Stomach (tissue), 9 donors: ENCODE results near the gene NR0B2. TPM values are rescaled to one million over a fixed set of nuclear protein-coding genes. Genes with fewer than 3 reads are reported as not detected.
A peak's percentile ranks its signal among the peaks of the same experiment; 100 is the strongest.

Experiments
- DNase-seq, 2 donors: peaks; one replicate each; pipeline versions ENCODE4 v3.0.0 to v3.0.0-alpha.2; 2013 to 2019
- H3K27ac ChIP-seq, 5 donors: fragments of 200-600 bp in 4 of 5; sonication (generic) in 4 of 5; one replicate each; pipeline ENCODE4 v1.5.1; 2013 to 2019; ENCODE audit warnings: mild to moderate bottlenecking in 1 of 5, moderate library complexity in 1 of 5
- H3K27me3 ChIP-seq, 3 donors: fragments of 200-600 bp; sonication (generic); one replicate each; pipeline ENCODE4 v1.5.1; 2017 to 2019; ENCODE audit warnings: mixed run types in 1 of 3
- H3K36me3 ChIP-seq, 4 donors: fragments of 200-600 bp; sonication (generic); 1 replicate in 3 of 4; 2 replicates in 1 of 4; pipeline ENCODE4 v1.5.1; 2016 to 2019
- H3K4me1 ChIP-seq, 4 donors: fragments of 200-600 bp; sonication (generic); one replicate each; pipeline ENCODE4 v1.5.1; 2016 to 2019
- H3K4me3 ChIP-seq, 4 donors: fragments of 200-600 bp; sonication (generic) in 3 of 4; one replicate each; pipeline ENCODE4 v1.5.1; 2016 to 2019; ENCODE audit warnings: mild to moderate bottlenecking in 1 of 4
- H3K9me3 ChIP-seq, 4 donors: fragments of 200-600 bp; sonication (generic); one replicate each; pipeline ENCODE4 v1.5.1; 2016 to 2019
- EP300 ChIP-seq: sonication (generic); formaldehyde crosslinking; IDR thresholded peaks from one replicate; pipeline ENCODE4 v1.6.1; 2017; ENCODE audit warnings: antibody characterized with exemption
- POLR2A ChIP-seq, 4 donors: fragments of 450-650 bp; IDR thresholded peaks; one replicate each; pipeline ENCODE4 v1.6.1; 2016; ENCODE audit warnings: antibody characterized with exemption in 4 of 4, control low read depth in 2 of 4, mild to moderate bottlenecking in 1 of 4, moderate library complexity in 1 of 4
- POLR2AphosphoS5 ChIP-seq, 3 donors: sonication (generic); formaldehyde crosslinking; IDR thresholded peaks; one replicate each; pipeline ENCODE4 v1.6.1; 2016; ENCODE audit warnings: antibody characterized with exemption in 3 of 3
- WGBS, 5 donors: extraction: QIAGEN DNeasy Blood & Tissue Kit in 3 of 5; methylation state at CpG; one replicate each; pipeline versions ENCODE4 v1.1.5 to v1.1.7; 2013 to 2018; 5-methylcytosine and 5-hydroxymethylcytosine counted together
- intact Hi-C: fragments of 100-400 bp; cut with DNase I; formaldehyde crosslinking; loops from one replicate; pipeline ENCODE4 v1.15.1; 2023; ENCODE audit warnings: low total_unique reads
- polyA plus RNA-seq, 3 donors: library from polyadenylated mRNA; stranded (reverse); fragments of 200-250 nt; gene quantifications; one replicate each; pipeline ENCODE4 v1.2.3, GENCODE V29; 2013
- total RNA-seq, 5 donors: library from RNA; depleted of rRNA; stranded (reverse); fragments of >200 nt; gene quantifications; one replicate each; pipeline versions ENCODE4 v1.1.0 to v1.2.3, GENCODE V29; 2014 to 2016
- TF ChIP-seq, protein P1 (sequence below), 7 experiments: fragments of 450-650 bp in 4 of 7; fragments of 200-600 bp in 3 of 7; sonication (generic) in 3 of 7; IDR thresholded peaks; one replicate each; pipeline ENCODE4 v1.5.1; 2016 to 2019; ENCODE audit warnings: antibody characterized with exemption in 7 of 7, control low read depth in 2 of 7, mild to moderate bottlenecking in 1 of 7
- donor health status: healthy with polysubstance abuse.
- donor health status: Bipolar disorder and iron deficiency.
- donor health status: healthy.

The NR0B2 gene
- total and polyA plus RNA-seq, 8 donors = 8.3 to 63.3 (median 26.5) TPM; not detected in 2

DNA sequence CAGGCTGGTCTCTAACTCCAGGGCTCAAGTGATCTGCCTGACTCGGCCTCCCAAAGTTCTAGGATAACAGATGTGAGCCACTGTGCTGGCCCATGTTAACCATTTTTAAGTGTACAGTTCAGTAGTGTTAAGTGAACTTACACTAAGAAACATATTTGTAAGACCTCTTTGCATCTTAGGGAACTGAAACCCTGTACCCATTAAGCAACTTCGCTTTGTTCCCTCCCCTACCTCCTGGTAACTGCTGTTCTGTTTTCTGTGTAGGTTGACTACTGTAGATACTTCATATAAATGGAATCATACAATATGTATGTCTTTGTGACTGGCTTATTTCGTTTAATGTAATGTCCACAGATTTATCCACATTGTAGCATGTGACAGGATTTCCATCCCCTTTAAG is 18.8 kb upstream of the NR0B2 start:
- TF ChIP-seq, protein P1, sequence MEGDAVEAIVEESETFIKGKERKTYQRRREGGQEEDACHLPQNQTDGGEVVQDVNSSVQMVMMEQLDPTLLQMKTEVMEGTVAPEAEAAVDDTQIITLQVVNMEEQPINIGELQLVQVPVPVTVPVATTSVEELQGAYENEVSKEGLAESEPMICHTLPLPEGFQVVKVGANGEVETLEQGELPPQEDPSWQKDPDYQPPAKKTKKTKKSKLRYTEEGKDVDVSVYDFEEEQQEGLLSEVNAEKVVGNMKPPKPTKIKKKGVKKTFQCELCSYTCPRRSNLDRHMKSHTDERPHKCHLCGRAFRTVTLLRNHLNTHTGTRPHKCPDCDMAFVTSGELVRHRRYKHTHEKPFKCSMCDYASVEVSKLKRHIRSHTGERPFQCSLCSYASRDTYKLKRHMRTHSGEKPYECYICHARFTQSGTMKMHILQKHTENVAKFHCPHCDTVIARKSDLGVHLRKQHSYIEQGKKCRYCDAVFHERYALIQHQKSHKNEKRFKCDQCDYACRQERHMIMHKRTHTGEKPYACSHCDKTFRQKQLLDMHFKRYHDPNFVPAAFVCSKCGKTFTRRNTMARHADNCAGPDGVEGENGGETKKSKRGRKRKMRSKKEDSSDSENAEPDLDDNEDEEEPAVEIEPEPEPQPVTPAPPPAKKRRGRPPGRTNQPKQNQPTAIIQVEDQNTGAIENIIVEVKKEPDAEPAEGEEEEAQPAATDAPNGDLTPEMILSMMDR (IDR thresholded peaks at IDR 0.05) = no peak
- TF ChIP-seq POLR2A (IDR thresholded peaks at IDR 0.05) = no peak
- TF ChIP-seq EP300 = no peak
- no peak for TF ChIP-seq POLR2AphosphoS5 (IDR thresholded peaks at IDR 0.05)
- DNase-seq = no peak
- Histone ChIP-seq H3K27me3 (no peaks in the 10 kb centered on the region), H3K36me3 (peaks cover 47 to 95% (median 89%) of the 10 kb centered on the region in 4 donors), H3K27ac (no peak overlapping the region), H3K4me1 (no peaks in the 10 kb centered on the region), H3K9me3 (no peaks in the 10 kb centered on the region), H3K4me3 (no peak overlapping the region)
- intact Hi-C loops = no loop called here
- 80 to 89% (median 85%) methylated on average over 3 of the region's 3 CpGs for WGBS, 5 donors

DNA sequence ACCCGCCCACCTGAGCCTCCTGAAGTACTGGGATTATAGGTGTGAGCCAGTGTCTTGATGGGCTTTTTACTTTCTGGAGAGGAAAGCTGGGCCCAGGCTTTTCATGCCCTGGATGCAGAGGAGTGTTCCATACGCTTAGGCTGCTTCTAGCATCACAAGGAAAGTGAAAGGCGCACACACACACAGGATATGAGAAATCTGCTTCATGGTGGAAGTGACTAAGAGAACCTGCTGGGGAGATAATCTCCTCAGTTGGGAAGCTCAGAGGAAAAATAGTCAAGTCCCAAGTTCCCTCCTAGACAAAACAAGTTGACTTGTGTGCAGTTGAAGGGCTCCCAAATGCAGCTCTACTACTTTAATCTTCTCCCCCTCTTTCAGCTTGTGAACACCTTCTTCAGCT is 9.9 kb upstream of the NR0B2 start:
- Histone ChIP-seq H3K27me3 (no peaks in the 10 kb centered on the region), H3K36me3 (peaks cover 39 to 55% (median 53%) of the 10 kb centered on the region in 4 donors), H3K4me3 (peak overlapping the region in 2 of 4 donors; percentile 94 to 95), H3K4me1 (peaks cover 16 to 52% (median 31%) of the 10 kb centered on the region in 4 donors), H3K9me3 (no peaks in the 10 kb centered on the region), H3K27ac (peak overlapping the region in 3 of 5 donors; percentile 93 to 97 (median 95))
- intact Hi-C loops = no loop called here
- 83 to 93% (median 90%) methylated on average over 3 of the region's 3 CpGs for WGBS, 5 donors
- no peak for DNase-seq
- TF ChIP-seq POLR2A (IDR thresholded peaks at IDR 0.05) (no peak), EP300 (no peak), POLR2AphosphoS5 (IDR thresholded peaks at IDR 0.05) (no peak)
- TF ChIP-seq, protein P1 (IDR thresholded peaks at IDR 0.05) = no peak

DNA sequence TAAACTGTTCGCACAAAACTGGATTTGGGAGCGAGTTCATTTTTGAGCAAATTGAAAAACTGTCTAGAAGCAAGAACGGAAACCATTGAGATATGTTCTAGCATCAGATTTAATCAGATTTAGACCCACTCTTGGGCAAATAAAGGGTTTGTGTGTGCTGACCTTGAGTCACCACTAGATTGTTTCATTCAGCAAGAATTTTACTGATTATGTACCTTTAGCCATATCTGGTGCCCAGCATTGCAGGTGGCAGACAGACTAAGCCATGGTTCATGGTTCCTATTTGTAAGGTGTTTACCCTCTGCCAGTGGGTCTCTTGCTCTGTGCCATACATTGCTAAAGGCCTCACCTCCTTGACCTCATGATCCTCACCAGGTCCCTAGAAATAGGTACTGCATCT is 9.1 kb upstream of the NR0B2 start:
- no peak for DNase-seq
- TF ChIP-seq, protein P1 (IDR thresholded peaks at IDR 0.05) = no peak
- no peak for TF ChIP-seq POLR2A (IDR thresholded peaks at IDR 0.05)
- H3K9me3 ChIP-seq = no peaks in the 10 kb centered on the region
- H3K36me3 ChIP-seq = peaks cover 38 to 48% (median 45%) of the 10 kb centered on the region in 4 donors
- peaks cover 16 to 52% (median 31%) of the 10 kb centered on the region in 4 donors for H3K4me1 ChIP-seq
- intact Hi-C loops = no loop called here
- peak overlapping the region in 3 of 4 donors; percentile 94 to 99 (median 95) for H3K4me3 ChIP-seq
- 27 to 61% (median 59%) methylated on average over 3 of the region's 3 CpGs for WGBS, 5 donors
- peak overlapping the region in 4 of 5 donors; percentile 93 to 97 (median 94) for H3K27ac ChIP-seq
- no peaks in the 10 kb centered on the region for H3K27me3 ChIP-seq

DNA sequence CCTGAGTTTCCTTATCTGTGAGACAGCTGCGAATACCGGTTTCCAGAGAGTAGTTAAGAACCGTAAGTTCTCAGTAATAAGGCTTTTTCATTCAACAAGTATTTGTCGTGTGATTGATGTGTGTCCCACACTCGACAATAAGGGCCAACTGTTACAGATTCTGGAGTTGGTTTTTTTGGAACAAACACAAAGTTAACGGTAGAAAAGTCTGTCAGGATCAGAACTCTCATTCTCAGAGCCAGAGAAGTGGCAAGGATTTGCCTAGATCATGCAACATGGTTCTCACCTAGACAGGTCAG is 8.6 kb upstream of the NR0B2 start:
- H3K4me3 ChIP-seq = peak overlapping the region; percentile 77 to 99 (median 94)
- peaks cover 16 to 52% (median 31%) of the 10 kb centered on the region in 4 donors for H3K4me1 ChIP-seq
- H3K36me3 ChIP-seq = peaks cover 33 to 43% (median 40%) of the 10 kb centered on the region in 4 donors
- H3K27ac ChIP-seq = peak overlapping the region in 4 of 5 donors; percentile 93 to 97 (median 94)
- intact Hi-C loops = no loop called here
- TF ChIP-seq POLR2A (IDR thresholded peaks at IDR 0.05) (no peak), EP300 (no peak), POLR2AphosphoS5 (IDR thresholded peaks at IDR 0.05) (no peak)
- TF ChIP-seq, protein P1 (IDR thresholded peaks at IDR 0.05) = no peak
- H3K9me3 ChIP-seq = no peaks in the 10 kb centered on the region
- no peak for DNase-seq
- 8 to 32% (median 15%) methylated on average over 6 of the region's 6 CpGs for WGBS, 5 donors
- H3K27me3 ChIP-seq = no peaks in the 10 kb centered on the region
